ENCODE data around the gene TRIM31.

TRIM31 gene

GRCh38 chr6:30157581-30157980 lies 44.7 kb upstream of the TRIM31 start:
- H3K4me3 ChIP-seq (ENCODE audit: low read length) = no peak overlapping the region
- TF ChIP-seq CTCF (conservative IDR thresholded peaks at IDR 0.05; ENCODE audit: low read length) = no peak
- DNase-seq (ENCODE audit: low read depth) = no peak

GRCh38 chr6:30156774-30157173 lies 43.9 kb upstream of the TRIM31 start:
- no peak for TF ChIP-seq CTCF (conservative IDR thresholded peaks at IDR 0.05; ENCODE audit: low read length)
- H3K4me3 ChIP-seq (ENCODE audit: low read length) = no peak overlapping the region
- DNase-seq (ENCODE audit: low read depth) = no peak

GRCh38 chr6:30156262-30156599 lies 43.3 kb upstream of the TRIM31 start:
- TF ChIP-seq CTCF (conservative IDR thresholded peaks at IDR 0.05; ENCODE audit: low read length) = no peak
- DNase-seq (ENCODE audit: low read depth) = peak; percentile 21
- no peak overlapping the region for H3K4me3 ChIP-seq (ENCODE audit: low read length)

GRCh38 chr6:30155520-30156261 lies 42.8 kb upstream of the TRIM31 start:
- TF ChIP-seq CTCF (conservative IDR thresholded peaks at IDR 0.05; ENCODE audit: low read length) = no peak
- H3K4me3 ChIP-seq (ENCODE audit: low read length) = no peak overlapping the region
- DNase-seq (ENCODE audit: low read depth) = peak; percentile 34

GRCh38 chr6:30154709-30155519 lies 42.0 kb upstream of the TRIM31 start:
- TF ChIP-seq CTCF (conservative IDR thresholded peaks at IDR 0.05; ENCODE audit: low read length) = no peak
- no peak overlapping the region for H3K4me3 ChIP-seq (ENCODE audit: low read length)
- peak; percentile 78 for DNase-seq (ENCODE audit: low read depth)

- H3K4me3 ChIP-seq (ENCODE audit: low read length) = no peak overlapping the region
- DNase-seq (ENCODE audit: low read depth) = no peak
- TF ChIP-seq CTCF (conservative IDR thresholded peaks at IDR 0.05; ENCODE audit: low read length) = no peak
These were observed 41.2 kb upstream of the TRIM31 start for GRCh38 chr6:30154061-30154460.

Measured in AG10803 (cell line).